ENCODE data around the gene NEDD4L.

NEDD4L gene

DNA sequence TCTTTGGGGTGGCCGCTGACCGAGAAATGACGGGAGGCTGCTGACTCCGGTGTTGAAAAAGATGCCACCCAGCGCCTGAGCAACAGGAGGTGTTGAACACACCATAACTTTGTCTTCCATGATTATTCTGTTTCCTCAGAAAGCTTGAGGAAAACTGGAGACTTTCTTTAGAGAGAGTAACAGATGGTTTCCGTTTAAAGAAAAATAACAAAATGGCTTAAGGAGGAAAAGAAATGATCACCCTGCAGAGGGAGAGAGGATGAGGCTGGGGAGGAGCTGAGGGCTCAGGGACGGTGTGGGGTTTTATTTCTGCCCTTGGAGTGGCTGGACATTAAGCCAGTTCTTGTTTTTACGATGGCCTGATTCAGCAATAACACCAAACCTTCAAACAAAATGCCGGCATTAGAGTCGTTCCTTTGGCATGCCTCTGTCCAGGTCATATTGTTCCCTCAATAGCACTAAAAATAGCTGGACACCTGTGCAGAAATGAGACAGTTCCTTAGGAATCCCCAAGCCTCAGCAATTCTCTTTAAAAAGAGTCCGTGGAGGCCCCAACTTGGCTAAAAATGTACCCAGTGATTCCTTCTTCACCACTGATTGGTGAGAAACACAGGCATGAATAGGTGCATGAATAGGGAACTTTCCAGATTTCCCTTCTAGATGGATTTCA, 402.5 kb downstream of the NEDD4L start:
- no peak for DNase-seq

DNA sequence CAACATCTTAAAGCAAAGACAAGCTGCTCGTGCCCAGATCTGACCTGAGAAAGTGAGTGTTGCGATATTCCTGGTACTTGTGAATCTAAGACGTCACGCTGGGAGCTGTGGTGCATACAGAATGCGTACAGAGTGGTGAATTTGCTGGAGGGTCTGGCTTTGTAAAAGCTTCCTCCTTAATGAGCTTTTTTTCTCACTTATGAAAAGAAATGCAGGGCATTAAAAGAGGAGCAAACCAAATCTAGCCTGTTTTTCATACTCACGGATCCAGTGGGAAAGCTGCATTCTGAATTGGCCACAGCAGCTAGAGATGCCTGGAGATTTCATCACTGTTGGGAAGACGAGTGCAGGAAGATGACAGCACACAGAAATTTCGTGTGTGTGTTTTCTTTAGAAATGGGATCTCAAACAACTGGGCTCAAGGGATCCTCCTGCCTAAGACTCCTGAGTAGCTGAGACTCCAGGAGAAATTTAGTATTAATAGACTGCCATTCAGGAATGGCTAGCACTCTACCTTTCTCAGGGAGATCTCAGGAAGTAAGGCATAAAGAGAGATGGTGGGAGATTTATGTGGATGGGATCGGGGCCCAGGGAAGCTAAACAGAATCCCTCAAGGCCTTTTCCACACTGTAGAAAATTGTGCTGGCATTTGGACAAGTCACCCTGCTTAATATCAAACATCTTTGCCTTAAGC, 403.5 kb downstream of the NEDD4L start:
- no peak for DNase-seq

DNA sequence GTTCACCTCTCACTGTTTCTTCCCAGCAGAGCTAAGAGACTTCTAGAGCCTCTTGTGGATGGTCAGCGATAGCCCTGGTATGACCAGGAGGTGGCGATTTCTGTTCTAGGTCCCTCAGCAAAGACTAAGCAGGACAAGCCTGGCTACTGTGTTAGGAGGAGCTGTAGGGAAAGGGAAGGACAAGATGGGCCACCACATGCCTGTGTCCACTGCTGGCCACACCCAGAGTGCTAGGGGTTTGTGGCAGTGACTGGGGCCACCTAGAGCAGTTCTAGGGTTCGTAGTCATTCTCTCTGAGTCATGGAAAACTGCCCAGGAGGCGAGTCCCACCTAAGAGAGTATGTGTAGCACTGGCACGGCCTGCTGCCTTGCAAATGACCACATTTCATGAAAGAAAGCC, 405.4 kb downstream of the NEDD4L start:
- DNase-seq: no peak
